Dedifferentiated amniotic fluid mesenchymal stem cell (primary cell): Measurements from ENCODE around the gene CPNE5.

ENCODE experiments used
- DNase-seq: peaks from one replicate; pipeline ENCODE4 v3.0.0-alpha.2; 2016; ENCODE audit errors: extremely low spot score

The CPNE5 gene

GRCh38 chr6:36838896-36839748 is at the start of gene CPNE5:
Gene CPNE5 (minus strand): TSS chr6:36839444. CDS start chr6:36839377, 67 bp downstream.
- DNase-seq = no peak

- DNase-seq = no peak
Observed at GRCh38 chr6:36888115-36888643, 48.9 kb upstream of the CPNE5 start.

- DNase-seq = no peak
Observed at GRCh38 chr6:36886950-36887618, 47.8 kb upstream of the CPNE5 start.

- DNase-seq = peak; percentile 97
Observed at GRCh38 chr6:36885461-36886401, 46.5 kb upstream of the CPNE5 start, which contains the start of gene C6orf89. Gene C6orf89 (plus strand): TSS chr6:36885952. CDS start chr6:36899445, 13,493 bp downstream.

GRCh38 chr6:36884610-36885009 is 45.4 kb upstream of the CPNE5 start:
- DNase-seq = no peak

GRCh38 chr6:36875250-36875633 is 36.0 kb upstream of the CPNE5 start:
- DNase-seq = no peak

- DNase-seq = peak; percentile 91
Observed at GRCh38 chr6:36874443-36875249, 35.4 kb upstream of the CPNE5 start, which contains the start of gene PPIL1. Gene PPIL1 (minus strand): TSS chr6:36874803. CDS start chr6:36874772, 31 bp downstream.

GRCh38 chr6:36873612-36874442 is 34.6 kb upstream of the CPNE5 start:
- DNase-seq = no peak

- DNase-seq = no peak
Observed at GRCh38 chr6:36873115-36873514, 33.9 kb upstream of the CPNE5 start.

GRCh38 chr6:36871686-36872085 is 32.4 kb upstream of the CPNE5 start:
- DNase-seq = no peak

- DNase-seq = no peak
Observed at GRCh38 chr6:36867471-36868224, 28.4 kb upstream of the CPNE5 start.

GRCh38 chr6:36865835-36866234 is 26.6 kb upstream of the CPNE5 start:
- DNase-seq = no peak

GRCh38 chr6:36863670-36864540 is 24.7 kb upstream of the CPNE5 start:
- no peak for DNase-seq

GRCh38 chr6:36862848-36863382 is 23.7 kb upstream of the CPNE5 start:
- no peak for DNase-seq

- DNase-seq = no peak
Observed at GRCh38 chr6:36862164-36862847, 23.1 kb upstream of the CPNE5 start.

GRCh38 chr6:36860126-36860525 is 20.9 kb upstream of the CPNE5 start:
- DNase-seq = no peak

GRCh38 chr6:36858407-36858981 is 19.2 kb upstream of the CPNE5 start:
- DNase-seq = no peak
